ENCODE data around the gene ZNF865.
"Not testable (repeated sequence)": the region's sequence is repeated elsewhere in the genome, so short reads cannot be mapped to it uniquely, and the experiment has no call there.

Gene ZNF865

GRCh38 chr19:55605637-55606470, at the start of gene ZNF865:
Gene ZNF865 (plus strand): TSS chr19:55605647. CDS start chr19:55613619, 7,972 bp downstream.
- DNase-seq (ENCODE audit: low read depth in 2 of 2), result peak; percentile 58

GRCh38 chr19:55559684-55560083, 45.8 kb upstream of the ZNF865 start:
- DNase-seq (ENCODE audit: low read depth in 2 of 2), result no peak

- DNase-seq (ENCODE audit: low read depth in 2 of 2), result no peak
These were observed 42.2 kb upstream of the ZNF865 start for GRCh38 chr19:55563261-55563690.

- no peak for DNase-seq (ENCODE audit: low read depth in 2 of 2)
These were observed 38.6 kb upstream of the ZNF865 start for GRCh38 chr19:55566823-55567222.

- DNase-seq (ENCODE audit: low read depth in 2 of 2), result no peak
These were observed 37.6 kb upstream of the ZNF865 start for GRCh38 chr19:55567708-55568328.

- not testable (repeated sequence) for DNase-seq (ENCODE audit: low read depth in 2 of 2)
These were observed 36.0 kb upstream of the ZNF865 start for GRCh38 chr19:55569477-55569876.

GRCh38 chr19:55573929-55574328, 31.5 kb upstream of the ZNF865 start:
- DNase-seq (ENCODE audit: low read depth in 2 of 2), result not testable (repeated sequence)

- no peak for DNase-seq (ENCODE audit: low read depth in 2 of 2)
These were observed 28.7 kb upstream of the ZNF865 start for GRCh38 chr19:55576746-55577145.

- DNase-seq (ENCODE audit: low read depth in 2 of 2), result no peak
These were observed 27.3 kb upstream of the ZNF865 start for GRCh38 chr19:55578031-55578760.

- DNase-seq (ENCODE audit: low read depth in 2 of 2), result no peak
These were observed 26.4 kb upstream of the ZNF865 start for GRCh38 chr19:55578761-55579747.

- DNase-seq (ENCODE audit: low read depth in 2 of 2), result no peak
These were observed 25.5 kb upstream of the ZNF865 start for GRCh38 chr19:55579766-55580621.

GRCh38 chr19:55580628-55581144, 24.8 kb upstream of the ZNF865 start, which contains the start of gene ZNF579:
Gene ZNF579 (minus strand): TSS chr19:55580848. CDS start chr19:55579639, 1,209 bp downstream.
- peak; percentile 52 to 60 for DNase-seq (ENCODE audit: low read depth in 2 of 2)

GRCh38 chr19:55581145-55581822, 24.2 kb upstream of the ZNF865 start:
- DNase-seq (ENCODE audit: low read depth in 2 of 2), result no peak

GRCh38 chr19:55581823-55582223, 23.6 kb upstream of the ZNF865 start:
- DNase-seq (ENCODE audit: low read depth in 2 of 2), result no peak

- DNase-seq (ENCODE audit: low read depth in 2 of 2), result not testable (repeated sequence)
These were observed 23.2 kb upstream of the ZNF865 start for GRCh38 chr19:55582284-55582683.

- not testable (repeated sequence) for DNase-seq (ENCODE audit: low read depth in 2 of 2)
These were observed 21.6 kb upstream of the ZNF865 start for GRCh38 chr19:55583897-55584296.

- DNase-seq (ENCODE audit: low read depth in 2 of 2), result no peak
These were observed 20.6 kb upstream of the ZNF865 start for GRCh38 chr19:55584871-55585270.

GRCh38 chr19:55585658-55586339, 19.6 kb upstream of the ZNF865 start:
- DNase-seq (ENCODE audit: low read depth in 2 of 2), result no peak
